ENCODE measurements around the gene CD46.
"Not testable (repeated sequence)": the region's sequence is repeated elsewhere in the genome, so short reads cannot be mapped to it uniquely, and the experiment has no call there.

CD46 gene

DNA sequence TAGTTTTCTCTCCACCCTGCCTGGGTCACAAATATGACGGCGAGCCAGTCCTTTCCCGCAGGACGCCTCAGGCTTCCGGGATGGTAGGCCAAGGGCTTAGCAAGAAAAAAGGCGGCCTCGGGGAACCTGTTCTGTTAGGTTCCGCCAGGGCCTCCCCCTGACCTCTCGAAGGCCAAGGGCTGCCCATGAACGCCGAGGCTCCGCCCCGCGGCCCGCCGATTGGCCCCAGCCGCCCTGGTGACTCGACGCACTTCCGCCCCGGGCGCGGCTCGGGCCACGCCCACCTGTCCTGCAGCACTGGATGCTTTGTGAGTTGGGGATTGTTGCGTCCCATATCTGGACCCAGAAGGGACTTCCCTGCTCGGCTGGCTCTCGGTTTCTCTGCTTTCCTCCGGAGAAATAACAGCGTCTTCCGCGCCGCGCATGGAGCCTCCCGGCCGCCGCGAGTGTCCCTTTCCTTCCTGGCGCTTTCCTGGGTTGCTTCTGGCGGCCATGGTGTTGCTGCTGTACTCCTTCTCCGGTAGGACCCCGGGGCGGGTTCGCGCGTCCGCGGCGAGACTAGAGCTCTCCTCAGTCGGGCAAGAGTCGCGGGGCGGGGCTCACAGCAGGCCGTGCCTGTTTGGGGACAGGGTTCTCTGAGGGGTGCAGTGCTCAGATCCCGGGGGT, at the start of gene CD46:
Gene CD46 (plus strand): TSS at position 265 of the 666 bp plus-strand sequence. CDS start 159 bp downstream, at position 424.
- TF ChIP-seq, protein P1, sequence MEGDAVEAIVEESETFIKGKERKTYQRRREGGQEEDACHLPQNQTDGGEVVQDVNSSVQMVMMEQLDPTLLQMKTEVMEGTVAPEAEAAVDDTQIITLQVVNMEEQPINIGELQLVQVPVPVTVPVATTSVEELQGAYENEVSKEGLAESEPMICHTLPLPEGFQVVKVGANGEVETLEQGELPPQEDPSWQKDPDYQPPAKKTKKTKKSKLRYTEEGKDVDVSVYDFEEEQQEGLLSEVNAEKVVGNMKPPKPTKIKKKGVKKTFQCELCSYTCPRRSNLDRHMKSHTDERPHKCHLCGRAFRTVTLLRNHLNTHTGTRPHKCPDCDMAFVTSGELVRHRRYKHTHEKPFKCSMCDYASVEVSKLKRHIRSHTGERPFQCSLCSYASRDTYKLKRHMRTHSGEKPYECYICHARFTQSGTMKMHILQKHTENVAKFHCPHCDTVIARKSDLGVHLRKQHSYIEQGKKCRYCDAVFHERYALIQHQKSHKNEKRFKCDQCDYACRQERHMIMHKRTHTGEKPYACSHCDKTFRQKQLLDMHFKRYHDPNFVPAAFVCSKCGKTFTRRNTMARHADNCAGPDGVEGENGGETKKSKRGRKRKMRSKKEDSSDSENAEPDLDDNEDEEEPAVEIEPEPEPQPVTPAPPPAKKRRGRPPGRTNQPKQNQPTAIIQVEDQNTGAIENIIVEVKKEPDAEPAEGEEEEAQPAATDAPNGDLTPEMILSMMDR (IDR thresholded peaks at IDR 0.05; ENCODE audit: low read depth, low read length, poor library complexity, severe bottlenecking): no peak
- TF ChIP-seq EZH2phosphoT487 (IDR thresholded peaks at IDR 0.05; ENCODE audit: borderline replicate concordance, low read length): no peak
- Histone ChIP-seq H3K4me1 (ENCODE audit: control insufficient read depth, low read length) (peaks cover 75% of the 10 kb centered on the region), H3K4me3 (ENCODE audit: low read length) (peak within 1 kb of the TSS; percentile 79), H4K20me1 (ENCODE audit: control insufficient read depth, insufficient read depth, low read depth, low read length) (peaks cover 15% of the 10 kb centered on the region; the same call in 1 of the 2 replicates), H3K79me2 (ENCODE audit: control insufficient read depth, low read length) (peaks cover 64% of the 10 kb centered on the region), H3K9me2 (replicated peaks; ENCODE audit: control insufficient read depth, low read length) (no peaks in the 10 kb centered on the region), H3K9me3 (ENCODE audit: control insufficient read depth, insufficient read depth, low read length) (no peaks in the 10 kb centered on the region), H3F3A (ENCODE audit: control insufficient read depth, insufficient read depth) (peaks cover 9% of the 10 kb centered on the region; the same call in 1 of the 2 replicates), H3K27ac (ENCODE audit: low read depth, low read length) (peak within 1 kb of the TSS; percentile 47), H3K27me3 (ENCODE audit: control insufficient read depth, low read length) (no peaks in the 10 kb centered on the region), H3K4me2 (ENCODE audit: low read length) (peak within 1 kb of the TSS; percentile 77), H3K36me3 (ENCODE audit: control insufficient read depth, low read length) (peaks cover 7% of the 10 kb centered on the region)

DNA sequence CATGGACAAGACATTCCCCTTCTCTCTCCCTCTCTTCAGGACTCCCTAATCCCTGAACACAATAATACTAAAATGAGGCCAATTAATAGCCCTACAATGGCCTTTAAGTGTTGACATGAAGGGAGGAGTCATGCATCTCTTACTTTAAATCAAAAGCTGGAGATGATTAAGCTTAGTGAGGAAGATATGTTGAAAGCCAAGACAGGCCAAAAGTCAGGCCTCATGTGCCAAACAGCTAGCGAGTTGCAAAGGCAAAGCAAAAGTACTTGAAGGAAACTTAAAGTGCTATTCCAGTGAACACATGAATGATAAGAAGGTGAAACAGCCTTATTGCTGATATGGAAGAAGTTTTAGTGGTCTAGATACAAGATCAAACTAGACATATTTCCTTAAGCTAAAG, 49.5 kb upstream of the CD46 start:
- Histone ChIP-seq H4K20me1 (ENCODE audit: control insufficient read depth, insufficient read depth, low read depth, low read length) (no peaks in the 10 kb centered on the region), H3K9me3 (ENCODE audit: control insufficient read depth, insufficient read depth, low read length) (no peaks in the 10 kb centered on the region), H3K9me2 (replicated peaks; ENCODE audit: control insufficient read depth, low read length) (no peaks in the 10 kb centered on the region), H3K27ac (ENCODE audit: low read depth, low read length) (no peak overlapping the region), H3F3A (ENCODE audit: control insufficient read depth, insufficient read depth) (no peaks in the 10 kb centered on the region), H3K4me1 (ENCODE audit: control insufficient read depth, low read length) (no peaks in the 10 kb centered on the region), H3K4me3 (ENCODE audit: low read length) (no peak overlapping the region), H3K79me2 (ENCODE audit: control insufficient read depth, low read length) (no peaks in the 10 kb centered on the region), H3K27me3 (ENCODE audit: control insufficient read depth, low read length) (no peaks in the 10 kb centered on the region), H3K4me2 (ENCODE audit: low read length) (no peak overlapping the region), H3K36me3 (ENCODE audit: control insufficient read depth, low read length) (no peaks in the 10 kb centered on the region)
- TF ChIP-seq, protein P1 (IDR thresholded peaks at IDR 0.05; ENCODE audit: low read depth, low read length, poor library complexity, severe bottlenecking): no peak
- TF ChIP-seq EZH2phosphoT487 (IDR thresholded peaks at IDR 0.05; ENCODE audit: borderline replicate concordance, low read length): no peak

DNA sequence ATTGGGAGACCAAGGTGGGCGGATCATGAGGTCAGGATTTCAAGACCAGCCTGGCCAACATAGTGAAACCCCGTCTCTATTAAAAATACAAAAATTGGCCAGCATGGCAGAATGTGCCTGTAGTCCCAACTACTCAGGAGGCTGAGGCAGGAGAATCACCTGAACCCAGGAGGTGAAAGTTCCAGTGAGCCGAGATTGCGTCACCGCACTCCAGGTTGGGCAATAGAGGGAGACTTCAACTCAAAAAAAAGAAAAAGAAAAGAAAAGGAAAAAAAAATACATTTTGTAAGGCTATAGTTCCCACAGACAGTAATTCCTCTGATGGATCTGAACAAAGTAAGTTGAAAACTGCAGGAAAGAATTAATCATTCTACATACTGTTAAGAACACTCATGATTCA, 48.1 kb upstream of the CD46 start:
- H4K20me1 ChIP-seq (ENCODE audit: control insufficient read depth, insufficient read depth, low read depth, low read length): no peaks in the 10 kb centered on the region
- H3K4me1 ChIP-seq (ENCODE audit: control insufficient read depth, low read length): no peaks in the 10 kb centered on the region
- no peaks in the 10 kb centered on the region for H3K36me3 ChIP-seq (ENCODE audit: control insufficient read depth, low read length)
- no peaks in the 10 kb centered on the region for H3K9me3 ChIP-seq (ENCODE audit: control insufficient read depth, insufficient read depth, low read length)
- H3K9me2 ChIP-seq (replicated peaks; ENCODE audit: control insufficient read depth, low read length): no peaks in the 10 kb centered on the region
- TF ChIP-seq, protein P1 (IDR thresholded peaks at IDR 0.05; ENCODE audit: low read depth, low read length, poor library complexity, severe bottlenecking): no peak
- no peak for TF ChIP-seq EZH2phosphoT487 (IDR thresholded peaks at IDR 0.05; ENCODE audit: borderline replicate concordance, low read length)
- H3K27ac ChIP-seq (ENCODE audit: low read depth, low read length): no peak overlapping the region
- no peaks in the 10 kb centered on the region for H3F3A ChIP-seq (ENCODE audit: control insufficient read depth, insufficient read depth)
- H3K4me3 ChIP-seq (ENCODE audit: low read length): no peak overlapping the region
- no peak overlapping the region for H3K4me2 ChIP-seq (ENCODE audit: low read length)
- no peaks in the 10 kb centered on the region for H3K27me3 ChIP-seq (ENCODE audit: control insufficient read depth, low read length)
- H3K79me2 ChIP-seq (ENCODE audit: control insufficient read depth, low read length): no peaks in the 10 kb centered on the region

DNA sequence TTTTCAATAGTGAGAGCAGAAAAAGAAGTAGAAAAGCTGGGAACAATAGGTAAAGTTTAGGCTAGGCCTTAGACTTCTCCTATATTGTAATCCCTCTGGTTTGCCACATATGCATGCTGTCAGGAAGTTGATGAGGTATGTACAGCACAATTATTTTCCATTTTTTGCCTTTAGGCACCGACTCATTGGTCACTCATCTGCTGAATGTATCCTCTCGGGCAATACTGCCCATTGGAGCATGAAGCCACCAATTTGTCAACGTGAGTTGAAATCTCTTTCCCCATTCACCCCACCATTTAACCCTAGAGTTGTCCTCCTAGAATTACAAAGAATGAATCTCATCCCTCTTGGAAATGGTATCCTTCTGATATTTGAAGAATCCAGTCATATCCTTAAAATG, 43.9 kb upstream of the CD46 start:
- not testable (repeated sequence) for H3K4me3 ChIP-seq (ENCODE audit: low read length); H3K9me3 ChIP-seq (ENCODE audit: control insufficient read depth, insufficient read depth, low read length); H3K27me3 ChIP-seq (ENCODE audit: control insufficient read depth, low read length); H4K20me1 ChIP-seq (ENCODE audit: control insufficient read depth, insufficient read depth, low read depth, low read length); H3K79me2 ChIP-seq (ENCODE audit: control insufficient read depth, low read length); H3K9me2 ChIP-seq (replicated peaks; ENCODE audit: control insufficient read depth, low read length); H3K36me3 ChIP-seq (ENCODE audit: control insufficient read depth, low read length); H3K4me1 ChIP-seq (ENCODE audit: control insufficient read depth, low read length); H3K27ac ChIP-seq (ENCODE audit: low read depth, low read length); H3F3A ChIP-seq (ENCODE audit: control insufficient read depth, insufficient read depth); H3K4me2 ChIP-seq (ENCODE audit: low read length)

All from DOHH2 (cell line).